ENCODE data around the gene LRRC27.

The LRRC27 gene

GRCh38 chr10:132360766-132361447 is 28.9 kb downstream of the LRRC27 start:
- DNase-seq = peak; percentile 38 to 64 (median 43)

GRCh38 chr10:132361581-132362101 is 29.6 kb downstream of the LRRC27 start:
- DNase-seq = no peak

- DNase-seq = no peak
These were observed 30.2 kb downstream of the LRRC27 start for GRCh38 chr10:132362151-132362611.

- no peak for DNase-seq
These were observed 31.4 kb downstream of the LRRC27 start for GRCh38 chr10:132363376-132363775.

GRCh38 chr10:132363921-132364593 is 32.1 kb downstream of the LRRC27 start:
- DNase-seq = peak; percentile 54 to 76 (median 55)

- peak; percentile 23 to 55 (median 41) for DNase-seq
These were observed 32.6 kb downstream of the LRRC27 start for GRCh38 chr10:132364594-132364970.

GRCh38 chr10:132365102-132365501 is 33.1 kb downstream of the LRRC27 start:
- DNase-seq = no peak

- DNase-seq = no peak
These were observed 34.0 kb downstream of the LRRC27 start for GRCh38 chr10:132366006-132366405.

- DNase-seq = no peak
These were observed 34.5 kb downstream of the LRRC27 start for GRCh38 chr10:132366499-132366898.

- DNase-seq = no peak
These were observed 36.4 kb downstream of the LRRC27 start for GRCh38 chr10:132368391-132368790.

- DNase-seq = no peak
These were observed 37.1 kb downstream of the LRRC27 start for GRCh38 chr10:132368881-132369635.

GRCh38 chr10:132369636-132370185 is 37.7 kb downstream of the LRRC27 start:
- DNase-seq = no peak

- DNase-seq = no peak
These were observed 38.7 kb downstream of the LRRC27 start for GRCh38 chr10:132370426-132371340.

GRCh38 chr10:132371641-132372081 is 39.7 kb downstream of the LRRC27 start:
- peak in 1 of 3 donors; percentile 38 for DNase-seq

GRCh38 chr10:132372516-132373095 is 40.6 kb downstream of the LRRC27 start:
- no peak for DNase-seq

- DNase-seq = no peak
These were observed 41.4 kb downstream of the LRRC27 start for GRCh38 chr10:132373241-132373955.

GRCh38 chr10:132374176-132374575 is 42.2 kb downstream of the LRRC27 start:
- DNase-seq = no peak

- DNase-seq = no peak
These were observed 42.6 kb downstream of the LRRC27 start for GRCh38 chr10:132374612-132375011.

GRCh38 chr10:132375116-132375794 is 43.3 kb downstream of the LRRC27 start:
- no peak for DNase-seq

GRCh38 chr10:132375795-132376297 is 43.9 kb downstream of the LRRC27 start:
- peak in 1 of 3 donors; percentile 53 for DNase-seq
